ENCODE measurements around the gene POLD1. TPM values are rescaled to one million over a fixed set of nuclear protein-coding genes. Genes with fewer than 3 reads are reported as not detected.

Gene POLD1
- total RNA-seq, 4 donors from 2014 or later, result 4.1 to 15.6 (median 10.9) TPM

DNA sequence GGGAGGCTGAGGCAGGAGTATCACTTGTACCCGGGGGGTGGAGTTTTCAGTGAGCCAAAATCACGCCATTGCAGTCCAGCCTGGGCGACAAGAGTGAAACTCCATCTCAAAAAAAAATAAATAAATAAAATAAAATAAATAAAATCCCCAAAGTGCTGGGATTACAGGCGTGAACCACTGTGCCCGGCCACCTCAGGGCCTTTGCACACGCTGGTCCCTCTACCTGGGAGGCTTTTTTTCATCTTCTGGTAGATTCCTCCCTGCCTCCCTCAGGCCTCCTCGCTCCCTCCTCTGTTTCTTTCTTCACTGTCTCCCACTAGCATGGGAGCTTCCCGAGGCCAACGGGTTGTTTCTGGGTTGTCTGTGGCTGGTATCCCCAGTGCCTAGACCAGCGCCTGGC, 63.6 kb downstream of the POLD1 start:
- TF ChIP-seq CTCF (IDR thresholded peaks at IDR 0.05; ENCODE audit: low read depth), result no peak

DNA sequence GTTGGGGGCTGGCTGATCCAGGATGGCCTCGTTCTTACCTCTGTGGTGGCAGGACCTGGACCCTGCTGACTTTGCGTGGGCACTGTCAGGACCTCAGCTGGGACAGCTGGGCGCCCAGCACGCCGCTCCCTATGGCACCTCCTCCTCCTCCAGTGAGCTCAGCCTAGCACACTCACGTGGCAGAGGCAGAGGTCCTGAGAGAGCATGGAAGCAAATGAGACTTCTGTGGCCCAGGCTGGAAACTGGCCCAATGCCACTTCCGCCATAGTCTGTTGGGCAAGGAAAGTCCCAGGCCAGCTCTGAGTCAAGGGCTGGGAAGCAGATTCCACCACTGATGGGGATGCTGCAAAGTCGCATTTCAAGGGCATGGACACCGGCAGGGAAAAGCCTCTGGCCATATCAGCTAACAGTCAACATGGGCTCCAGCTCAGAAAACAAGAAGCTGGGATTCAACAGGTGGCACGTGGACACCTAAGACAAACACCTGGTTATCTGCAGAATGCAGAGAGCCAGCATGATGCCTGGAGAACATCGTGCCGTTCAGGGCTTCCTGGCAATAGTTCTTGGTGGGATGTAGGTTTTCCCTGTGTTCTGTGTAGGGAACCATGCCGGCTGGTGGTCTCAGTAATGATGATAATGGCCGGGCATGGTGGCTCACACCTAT, 65.2 kb downstream of the POLD1 start:
- no peak for TF ChIP-seq CTCF (IDR thresholded peaks at IDR 0.05; ENCODE audit: low read depth)

DNA sequence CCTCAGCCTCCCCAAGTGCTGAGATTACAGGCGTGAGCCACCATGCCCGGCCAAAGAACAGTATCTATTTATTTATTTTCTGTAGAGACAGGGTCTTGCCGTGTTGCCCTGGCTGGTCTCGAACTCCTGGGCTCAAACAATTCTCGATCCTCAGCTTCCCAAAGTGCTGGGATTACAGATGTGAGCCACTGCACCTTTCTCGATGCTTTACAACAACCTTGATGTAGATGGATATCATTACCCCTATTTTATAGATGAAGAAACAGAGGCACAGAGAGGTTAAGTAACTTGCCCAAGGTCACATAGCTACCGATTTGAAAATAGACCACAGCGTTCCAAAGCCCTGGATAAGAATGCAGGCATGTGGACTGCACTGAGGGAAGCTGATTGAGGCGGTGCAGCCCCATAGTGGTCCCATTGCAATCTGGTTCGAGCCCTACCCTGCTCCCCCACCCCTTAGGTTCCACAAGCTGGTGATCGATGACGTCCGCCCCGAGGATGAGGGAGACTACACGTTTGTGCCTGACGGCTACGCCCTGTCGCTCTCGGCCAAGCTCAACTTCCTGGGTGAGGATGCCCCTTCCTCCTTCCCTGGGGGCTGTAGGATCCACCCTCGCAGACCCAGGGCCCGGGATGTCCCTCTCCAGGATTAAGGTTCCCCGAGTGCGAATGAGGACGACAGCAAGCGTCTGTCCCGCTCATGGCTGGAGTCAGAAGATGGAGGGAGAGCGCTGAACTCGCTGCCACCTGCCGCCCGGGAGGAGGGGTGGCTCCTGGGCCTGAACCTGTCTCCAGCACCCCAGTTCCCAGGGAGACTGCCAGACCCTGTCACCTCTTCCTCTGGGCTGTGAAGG, 66.4 kb downstream of the POLD1 start:
- TF ChIP-seq CTCF (IDR thresholded peaks at IDR 0.05; ENCODE audit: low read depth), result no peak

- no peak for TF ChIP-seq CTCF (IDR thresholded peaks at IDR 0.05; ENCODE audit: low read depth)
Observed at GRCh38 chr19:50451223-50451534, 67.0 kb downstream of the POLD1 start.

GRCh38 chr19:50453243-50453642, 69.1 kb downstream of the POLD1 start:
- TF ChIP-seq CTCF (IDR thresholded peaks at IDR 0.05; ENCODE audit: low read depth), result no peak

DNA sequence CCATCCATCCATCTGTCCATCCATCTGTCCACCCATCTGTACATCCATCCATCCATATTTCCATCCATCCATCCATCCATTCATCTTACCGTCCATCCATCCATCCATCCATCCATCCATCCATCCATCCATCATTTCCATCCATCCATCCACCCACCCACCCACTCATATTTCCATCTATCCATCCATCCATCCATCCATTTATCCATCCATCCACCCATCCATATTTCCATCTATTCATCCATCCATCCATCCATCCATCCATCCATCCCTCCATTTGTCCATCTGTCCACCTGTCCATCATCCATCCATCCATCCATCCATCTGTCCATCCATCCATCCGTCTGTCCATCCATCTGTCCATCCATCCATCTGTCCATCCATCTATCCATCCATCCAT, 71.8 kb downstream of the POLD1 start:
- TF ChIP-seq CTCF (IDR thresholded peaks at IDR 0.05; ENCODE audit: low read depth), result no peak

DNA sequence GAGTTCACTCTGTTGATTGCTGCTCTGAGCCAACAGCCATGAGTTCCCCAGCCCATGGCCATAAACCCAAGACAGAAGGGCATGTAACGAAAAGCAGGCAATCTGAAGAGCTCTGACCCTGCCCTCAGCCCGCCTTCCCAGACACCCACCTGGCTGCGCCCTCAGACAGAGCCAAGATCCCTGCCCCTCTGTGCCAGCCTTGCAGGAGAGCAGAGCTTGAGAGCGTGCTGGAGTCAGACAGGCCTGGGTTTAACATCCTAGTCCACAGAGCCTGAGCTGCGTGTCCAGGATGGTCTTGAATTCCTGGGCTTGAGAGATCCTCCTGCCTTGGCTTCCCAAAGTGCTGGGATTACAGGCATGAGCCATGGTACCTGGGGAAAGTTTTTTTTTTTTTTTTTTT, 73.2 kb downstream of the POLD1 start:
- TF ChIP-seq CTCF (IDR thresholded peaks at IDR 0.05; ENCODE audit: low read depth), result no peak
